Amygdala (tissue), 56 donors: ENCODE measurements around the gene PRKACG.
A peak's percentile ranks its signal among the peaks of the same experiment; 100 is the strongest.

Experiments used
- DNase-seq, 56 donors: peaks; one replicate each; lab custom pipeline; 2025; lab: John Stamatoyannopoulos, UW

The PRKACG gene

DNA sequence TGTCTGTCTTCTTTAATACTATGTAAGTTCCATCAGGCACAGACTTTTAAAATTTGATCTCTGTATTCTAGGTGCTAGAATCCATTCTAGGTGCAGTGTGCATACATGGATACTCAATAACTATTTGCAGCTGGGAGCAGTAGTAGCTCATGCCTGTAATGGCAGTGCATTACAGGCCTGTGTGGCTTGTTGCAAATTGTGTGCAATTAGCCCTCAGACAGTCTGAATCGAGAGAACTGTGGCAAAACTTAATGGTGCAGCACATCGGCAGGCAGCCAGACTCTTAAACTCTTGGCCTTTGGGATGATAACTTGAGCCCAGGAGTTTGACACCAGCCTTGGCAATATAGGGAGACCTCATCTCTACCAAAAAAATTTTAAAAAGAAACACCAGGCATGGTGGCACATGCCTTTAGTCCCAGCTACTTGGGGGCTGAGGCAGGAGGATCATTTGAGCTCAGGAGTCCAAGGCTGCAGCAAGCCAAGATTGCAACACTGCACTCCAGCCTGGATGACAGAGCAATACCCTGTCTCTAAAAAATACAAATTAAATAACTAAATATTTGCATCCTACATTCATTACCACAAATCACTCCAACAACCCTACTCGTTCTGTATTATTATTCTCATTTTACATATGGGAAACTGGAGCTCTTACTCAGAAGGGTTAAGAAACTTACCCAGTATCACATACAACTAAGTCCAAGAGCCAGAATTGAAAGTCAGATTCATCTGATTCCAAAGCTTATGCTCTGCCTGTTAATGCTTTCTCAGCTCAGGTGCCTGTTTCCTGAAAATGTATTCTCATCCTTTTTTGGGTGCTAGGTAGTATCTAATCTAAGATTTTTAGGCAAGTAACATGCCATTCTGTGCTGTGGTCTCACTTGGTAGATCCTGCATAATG lies 30.1 kb downstream of the PRKACG start:
- no peak for DNase-seq

DNA sequence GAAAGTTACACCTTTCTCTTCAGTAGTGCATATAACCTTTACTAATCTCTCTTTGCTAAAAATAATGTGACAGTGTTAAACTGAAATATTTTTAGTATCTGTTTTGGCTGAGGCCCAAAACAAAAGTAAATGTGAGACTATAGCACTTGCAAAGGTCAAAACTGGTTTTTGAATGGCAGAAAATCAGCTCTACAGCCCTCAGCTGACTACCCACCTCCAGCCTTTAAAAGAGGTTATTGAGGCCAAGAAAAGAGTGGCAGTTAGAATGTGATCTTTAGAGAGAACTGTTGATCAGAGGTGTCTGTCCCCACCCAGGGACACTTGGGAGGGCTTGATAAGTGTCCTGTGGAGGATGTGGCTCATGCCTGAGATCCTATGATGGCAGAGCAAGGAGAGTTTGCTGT lies 30.9 kb downstream of the PRKACG start:
- DNase-seq = no peak

DNA sequence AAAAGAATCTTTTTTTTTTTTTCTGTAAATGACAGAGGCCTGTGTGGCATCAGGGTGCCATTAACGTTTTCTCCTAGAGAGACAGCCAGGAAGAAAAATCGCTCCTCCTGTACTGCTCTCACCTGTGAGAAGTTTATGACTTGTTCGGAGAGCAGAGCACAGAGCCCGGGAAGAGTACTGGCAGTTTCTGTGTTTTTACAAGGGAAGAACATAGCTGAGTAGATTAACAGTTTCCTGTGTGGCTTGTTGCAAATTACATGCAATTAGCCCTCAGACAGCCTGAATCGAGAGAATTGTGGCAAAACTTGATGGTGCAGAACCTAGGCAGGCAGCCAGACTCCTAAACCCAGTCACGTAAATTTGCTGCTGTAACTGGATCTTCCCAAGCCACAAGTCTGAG lies 32.1 kb downstream of the PRKACG start:
- DNase-seq = no peak

GRCh38 chr9:68980341-68980914 lies 33.5 kb downstream of the PRKACG start:
- peak in 1 of 56 donors; percentile 11 for DNase-seq

DNA sequence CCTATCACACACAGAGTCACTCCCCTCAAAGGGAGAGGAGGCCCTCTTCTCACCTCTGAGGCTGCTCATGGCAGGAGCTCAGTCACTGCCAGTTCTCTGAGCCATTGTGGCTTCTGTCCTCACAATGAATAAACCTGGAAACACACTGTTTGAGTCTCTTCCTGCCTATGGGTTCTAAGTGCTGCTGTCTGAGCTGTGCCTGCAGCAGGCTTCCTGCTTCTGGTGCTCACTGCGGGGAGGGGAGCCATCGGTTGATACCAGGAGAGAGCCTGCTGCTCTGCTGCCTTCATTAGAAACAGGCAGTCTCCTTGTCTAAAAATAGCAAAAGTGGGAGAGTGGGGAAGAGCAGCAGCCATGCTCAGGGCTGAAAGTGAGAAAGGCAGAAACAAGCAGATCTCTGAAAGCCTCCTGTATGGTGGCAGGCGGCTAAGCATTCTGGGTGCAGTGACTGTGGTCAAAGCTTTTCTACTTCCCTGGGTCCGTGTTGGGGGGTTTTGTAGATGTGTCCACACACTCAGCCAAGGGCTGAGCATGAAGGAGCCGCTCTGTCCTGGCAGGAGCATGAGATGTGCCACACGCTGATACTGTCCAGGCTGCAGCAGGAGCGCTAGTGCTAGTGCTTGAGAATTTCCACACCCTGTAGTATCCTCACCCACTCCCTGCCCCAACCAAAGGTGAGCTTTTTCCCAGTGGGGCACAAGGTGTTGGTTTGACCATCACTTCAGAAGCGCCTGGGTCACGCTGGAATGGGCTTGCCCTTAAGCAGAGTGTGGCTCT lies 34.2 kb downstream of the PRKACG start:
- DNase-seq = peak in 11 of 56 donors; percentile 6 to 35 (median 12)

GRCh38 chr9:68978501-68978900 lies 35.4 kb downstream of the PRKACG start:
- no peak for DNase-seq

DNA sequence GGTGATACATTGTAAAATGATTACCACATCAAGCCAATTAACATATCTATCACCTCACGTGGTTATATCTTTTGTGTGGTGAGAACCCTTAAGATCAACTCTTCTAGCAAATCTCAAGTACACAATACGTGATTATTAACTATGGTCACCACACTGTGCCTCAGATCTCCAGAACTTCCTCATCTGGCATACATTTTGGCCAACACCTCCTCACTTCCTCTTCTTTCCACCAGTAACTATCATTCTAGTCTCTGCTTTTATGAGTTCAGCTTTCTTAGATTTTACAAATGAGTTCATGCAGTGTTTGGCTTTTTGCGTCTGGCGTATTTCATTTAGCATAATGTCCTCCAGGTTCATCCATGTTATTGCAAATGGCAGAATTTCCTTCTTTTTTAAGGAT lies 35.8 kb downstream of the PRKACG start:
- DNase-seq = no peak

- no peak for DNase-seq
These were observed 38.4 kb downstream of the PRKACG start for GRCh38 chr9:68975365-68976043.

GRCh38 chr9:68974901-68975300 lies 39.0 kb downstream of the PRKACG start:
- no peak for DNase-seq

GRCh38 chr9:68974431-68974830 lies 39.5 kb downstream of the PRKACG start:
- DNase-seq = no peak

DNA sequence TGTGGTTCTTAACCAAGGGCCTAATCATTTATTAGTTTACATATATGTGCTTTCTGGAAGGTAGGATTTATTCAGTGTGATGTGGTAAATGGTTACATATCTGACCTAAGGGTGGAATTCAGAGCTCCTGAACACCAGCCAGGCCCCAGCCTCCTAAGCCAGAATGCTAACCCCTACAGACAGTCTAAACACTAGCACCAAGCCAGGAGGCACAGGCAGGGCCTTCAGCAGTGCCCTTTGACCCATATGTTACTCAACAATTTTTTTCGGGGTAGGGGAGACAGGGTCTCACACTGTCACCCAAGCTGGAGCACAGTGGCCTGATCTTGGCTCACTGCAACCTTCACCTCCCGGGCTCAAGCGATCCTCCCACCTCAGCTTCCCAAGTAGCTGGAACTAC lies 40.3 kb downstream of the PRKACG start:
- DNase-seq = no peak

DNA sequence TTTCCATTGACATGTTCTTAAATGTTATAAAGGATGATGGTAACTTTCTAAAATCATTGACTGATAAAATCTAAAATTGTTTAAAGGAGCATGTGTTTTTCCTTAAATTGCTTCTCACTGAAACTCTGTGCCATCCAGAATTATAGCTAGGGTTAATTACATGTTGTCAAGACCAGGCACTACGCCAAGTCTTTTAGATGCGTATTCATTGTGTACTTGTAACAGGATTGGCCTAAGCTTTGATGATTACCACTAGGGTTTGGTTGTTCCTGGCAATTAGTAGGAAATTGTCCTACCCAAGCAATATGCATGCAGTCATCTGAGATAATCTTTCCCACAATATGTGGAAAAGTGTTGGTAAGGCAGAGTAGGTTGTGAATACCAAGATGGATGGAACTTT lies 43.8 kb downstream of the PRKACG start:
- no peak for DNase-seq

- no peak for DNase-seq
These were observed 44.4 kb downstream of the PRKACG start for GRCh38 chr9:68969538-68969937.

GRCh38 chr9:68967800-68968199 lies 46.1 kb downstream of the PRKACG start:
- no peak for DNase-seq

- no peak for DNase-seq
These were observed 47.4 kb downstream of the PRKACG start for GRCh38 chr9:68966496-68966944.

- no peak for DNase-seq
These were observed 49.1 kb downstream of the PRKACG start for GRCh38 chr9:68964765-68965164.

DNA sequence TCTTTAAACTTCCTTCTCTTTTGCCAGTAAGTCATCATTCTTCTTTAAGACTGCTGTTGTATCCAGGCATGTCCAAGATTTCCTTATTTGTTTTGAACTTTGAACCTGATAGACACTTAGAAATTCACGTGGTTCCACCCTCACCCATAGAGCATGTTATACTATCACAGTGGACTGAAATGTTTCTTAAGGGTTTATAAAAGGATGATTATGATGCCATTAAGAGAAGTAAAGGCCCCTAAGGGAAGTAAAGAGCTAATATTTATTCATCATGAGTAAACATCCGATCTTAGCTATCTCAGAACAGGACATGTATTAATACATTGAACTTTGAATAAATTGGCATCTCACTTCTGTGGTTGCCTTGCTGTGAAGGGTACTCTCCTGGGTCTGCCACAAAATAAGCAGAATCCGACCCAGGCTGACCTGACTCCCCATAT lies 49.8 kb downstream of the PRKACG start:
- DNase-seq = no peak

DNA sequence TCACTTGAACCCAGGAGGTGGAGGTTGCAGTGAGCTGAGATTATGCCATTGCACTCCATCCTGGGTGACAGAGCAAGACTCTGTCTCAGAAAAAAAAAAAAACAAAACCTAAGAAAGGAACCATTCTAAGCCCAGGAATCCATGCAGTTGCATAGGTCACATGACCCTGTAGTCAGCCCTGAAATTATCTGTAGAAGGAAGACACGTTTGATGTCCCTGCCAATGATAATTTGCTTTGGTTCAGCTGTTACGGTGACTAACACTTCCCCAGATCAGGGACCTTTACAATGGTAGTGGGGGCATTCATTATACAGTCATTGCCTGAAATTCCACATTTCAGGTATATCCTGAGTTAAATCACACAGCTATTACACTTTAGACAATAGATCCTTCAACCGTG lies 50.5 kb downstream of the PRKACG start:
- no peak for DNase-seq
